Keratinocyte (primary cell): Measurements from ENCODE around the gene FAM170B.

Experiments used
- CTCF ChIP-seq, 3 experiments: IDR thresholded peaks in 1 of 3; conservative IDR thresholded peaks in 1 of 3; optimal IDR thresholded peaks in 1 of 3; 2 replicates in 2 of 3; 3 replicates in 1 of 3; pipeline versions ENCODE3 to v1.5.1; 2011; ENCODE audit warnings: low read length in 3 of 3, mild to moderate bottlenecking in 3 of 3, moderate library complexity in 2 of 3, control low read depth in 1 of 3, inconsistent platforms in 1 of 3; ENCODE audit not compliant: insufficient read depth in 2 of 3; ENCODE audit errors: extremely low read depth in 1 of 3
- EZH2 ChIP-seq: IDR thresholded peaks from one replicate; pipeline ENCODE4 v1.6.1; 2012; ENCODE audit warnings: inconsistent platforms, mild to moderate bottlenecking, low read length, moderate library complexity

GRCh38 chr10:49160110-49160509 lies 26.3 kb upstream of the FAM170B start:
- no peak for TF ChIP-seq CTCF (optimal IDR thresholded peaks at IDR 0.05 in 1 of 3, IDR thresholded peaks at IDR 0.05 in 1 of 3, conservative IDR thresholded peaks at IDR 0.05 in 1 of 3; ENCODE audit: extremely low read depth in 1 of 3, insufficient read depth in 2 of 3, low read length in 3 of 3)
- TF ChIP-seq EZH2, result no peak
